Neuronal stem cell (in vitro differentiated cells): ENCODE measurements around the gene SPACDR.

Experiments
- DNase-seq: peaks from one replicate; pipeline ENCODE4 v3.0.0-alpha.2; 2013; ENCODE audit warnings: low spot score
- H2AFZ ChIP-seq: one replicate; pipeline ENCODE4 v1.6.1; 2013; ENCODE audit warnings: mild to moderate bottlenecking, low read length, inconsistent platforms
- H2AK5ac ChIP-seq: 2 replicates; pipeline ENCODE4 v1.6.1; 2013; ENCODE audit warnings: low read depth, mild to moderate bottlenecking, inconsistent platforms, low read length, moderate library complexity, mixed read lengths
- H2BK120ac ChIP-seq: 2 replicates; pipeline ENCODE4 v1.6.1; 2013; ENCODE audit warnings: low read depth, mild to moderate bottlenecking, inconsistent platforms, low read length, moderate library complexity, mixed read lengths
- H2BK12ac ChIP-seq: one replicate; pipeline ENCODE4 v1.6.1; 2013; ENCODE audit warnings: low read length, inconsistent platforms
- H2BK15ac ChIP-seq: 2 replicates; pipeline ENCODE4 v1.6.1; 2013; ENCODE audit warnings: mild to moderate bottlenecking, low read length, inconsistent platforms, mixed read lengths
- H2BK5ac ChIP-seq: one replicate; pipeline ENCODE4 v1.6.1; 2013; ENCODE audit warnings: inconsistent platforms, mild to moderate bottlenecking, low read length, moderate library complexity
- H3K14ac ChIP-seq: one replicate; pipeline ENCODE4 v1.6.1; 2013; ENCODE audit warnings: low read length, inconsistent platforms
- H3K18ac ChIP-seq: 2 replicates; pipeline ENCODE4 v1.6.1; 2013; ENCODE audit warnings: low read length, inconsistent platforms
- H3K23ac ChIP-seq: 2 replicates; pipeline ENCODE4 v1.6.1; 2013; ENCODE audit warnings: low read depth, mild to moderate bottlenecking, mixed read lengths, low read length, inconsistent platforms; ENCODE audit not compliant: poor library complexity
- H3K27ac ChIP-seq: replicated peaks from 3 replicates; pipeline ENCODE4 v1.5.1; 2013; ENCODE audit warnings: low read length, inconsistent platforms
- H3K27me3 ChIP-seq, 3 experiments: 2 replicates each; pipeline ENCODE4 v1.6.1; 2013; ENCODE audit warnings: low read length in 3 of 3, mild to moderate bottlenecking in 2 of 3, inconsistent platforms in 1 of 3, low read depth in 1 of 3, mixed read lengths in 1 of 3, moderate library complexity in 1 of 3; ENCODE audit not compliant: control insufficient read depth in 3 of 3, insufficient read depth in 3 of 3
- H3K36me3 ChIP-seq, 2 donors: replicated peaks in 1 of 2; 2 replicates each; pipeline ENCODE4 v1.6.1; 2013; ENCODE audit warnings: low read length in 2 of 2; ENCODE audit not compliant: control insufficient read depth in 2 of 2, insufficient read depth in 2 of 2
- H3K4ac ChIP-seq: 2 replicates; pipeline ENCODE4 v1.6.1; 2013; ENCODE audit warnings: inconsistent platforms, mild to moderate bottlenecking, low read length, moderate library complexity
- H3K4me1 ChIP-seq, 2 donors: 1 replicate in 1 of 2; 2 replicates in 1 of 2; pipeline ENCODE4 v1.6.1; 2013; ENCODE audit warnings: low read length in 2 of 2, low read depth in 1 of 2; ENCODE audit not compliant: control insufficient read depth in 2 of 2, insufficient read depth in 1 of 2
- H3K4me2 ChIP-seq: one replicate; pipeline ENCODE4 v1.6.1; 2013; ENCODE audit warnings: mild to moderate bottlenecking, low read length, inconsistent platforms; ENCODE audit not compliant: insufficient read depth, poor library complexity, severe bottlenecking
- H3K4me3 ChIP-seq, 2 donors: 2 replicates each; pipeline ENCODE4 v1.5.1; 2013; ENCODE audit warnings: low read length in 2 of 2, mild to moderate bottlenecking in 2 of 2, inconsistent platforms in 1 of 2, moderate library complexity in 1 of 2
- H3K79me1 ChIP-seq: one replicate; pipeline ENCODE4 v1.6.1; 2013; ENCODE audit warnings: low read depth, mild to moderate bottlenecking, inconsistent platforms, low read length, moderate library complexity
- H3K9ac ChIP-seq: one replicate; pipeline ENCODE4 v1.6.1; 2013; ENCODE audit warnings: mild to moderate bottlenecking, low read depth, low read length, inconsistent platforms; ENCODE audit not compliant: poor library complexity
- H3K9me3 ChIP-seq, 2 donors: replicated peaks in 1 of 2; 2 replicates each; pipeline versions ENCODE3 to v1.6.1; 2013; ENCODE audit warnings: low read length in 2 of 2, mild to moderate bottlenecking in 2 of 2, inconsistent platforms in 1 of 2, low read depth in 1 of 2, mixed read lengths in 1 of 2, moderate library complexity in 1 of 2; ENCODE audit not compliant: control insufficient read depth in 2 of 2, insufficient read depth in 1 of 2
- H4K8ac ChIP-seq: one replicate; pipeline ENCODE4 v1.6.1; 2013; ENCODE audit warnings: low read depth, mild to moderate bottlenecking, inconsistent platforms, low read length, moderate library complexity
- H4K91ac ChIP-seq: one replicate; pipeline ENCODE4 v1.6.1; 2013; ENCODE audit warnings: low read length, low read depth, mild to moderate bottlenecking, inconsistent platforms; ENCODE audit not compliant: poor library complexity
- WGBS, 2 donors: extraction: QIAGEN DNeasy Blood & Tissue Kit; methylation state at CpG; one replicate each; pipeline ENCODE4 v1.1.7; 2013; ENCODE audit warnings: missing lambda C conversion rate in 2 of 2, mixed read lengths in 1 of 2; ENCODE audit not compliant: insufficient read length in 2 of 2, insufficient replicate concordance in 1 of 2; ENCODE audit errors: extremely low coverage in 2 of 2; 5-methylcytosine and 5-hydroxymethylcytosine counted together

SPACDR gene

GRCh38 chr7:100423315-100423714 is 40.7 kb downstream of the SPACDR start:
- no peak overlapping the region for H2BK5ac ChIP-seq
- no peak for DNase-seq
- no peak overlapping the region for H2AFZ ChIP-seq
- H3K27me3 ChIP-seq = peaks cover 0 to 2% (median 0%) of the 10 kb centered on the region in 3 experiments
- H2BK12ac ChIP-seq = no peak overlapping the region
- no peaks in the 10 kb centered on the region for H3K36me3 ChIP-seq
- H3K27ac ChIP-seq = no peak overlapping the region
- H3K9ac ChIP-seq = no peak overlapping the region
- H3K4me2 ChIP-seq = no peak overlapping the region
- H3K4me3 ChIP-seq = no peak overlapping the region
- H3K23ac ChIP-seq = no peak overlapping the region
- no peak overlapping the region for H2BK120ac ChIP-seq
- WGBS, 2 donors = no CpG with 5 or more reads among the region's 6 CpGs
- H3K9me3 ChIP-seq = peaks cover 4% of the 10 kb centered on the region in 2 donors
- no peak overlapping the region for H3K18ac ChIP-seq
- no peak overlapping the region for H4K8ac ChIP-seq
- no peaks in the 10 kb centered on the region for H3K79me1 ChIP-seq
- H2AK5ac ChIP-seq = no peak overlapping the region
- H3K4me1 ChIP-seq = peaks cover 0 to 2% of the 10 kb centered on the region in 2 donors
- H3K14ac ChIP-seq = no peak overlapping the region
- no peak overlapping the region for H4K91ac ChIP-seq
- H2BK15ac ChIP-seq = no peak overlapping the region
- no peak overlapping the region for H3K4ac ChIP-seq

GRCh38 chr7:100419660-100420226 is 44.3 kb downstream of the SPACDR start:
- Histone ChIP-seq H3K23ac (no peak overlapping the region), H3K4ac (no peak overlapping the region), H3K4me1 (no peaks in the 10 kb centered on the region), H3K36me3 (no peaks in the 10 kb centered on the region), H3K27me3 (no peaks in the 10 kb centered on the region), H2AFZ (peak overlapping the region; percentile 41), H4K91ac (no peak overlapping the region), H2BK15ac (no peak overlapping the region), H3K4me3 (no peak overlapping the region), H3K79me1 (no peaks in the 10 kb centered on the region), H2BK5ac (no peak overlapping the region), H4K8ac (no peak overlapping the region), H3K27ac (no peak overlapping the region), H3K9me3 (no peaks in the 10 kb centered on the region), H2BK12ac (no peak overlapping the region), H3K18ac (no peak overlapping the region), H3K9ac (no peak overlapping the region), H3K14ac (no peak overlapping the region), H2AK5ac (no peak overlapping the region), H3K4me2 (no peak overlapping the region), H2BK120ac (no peak overlapping the region)
- no peak for DNase-seq
- no CpG with 5 or more reads among the region's 1 CpG for WGBS, 2 donors

DNA sequence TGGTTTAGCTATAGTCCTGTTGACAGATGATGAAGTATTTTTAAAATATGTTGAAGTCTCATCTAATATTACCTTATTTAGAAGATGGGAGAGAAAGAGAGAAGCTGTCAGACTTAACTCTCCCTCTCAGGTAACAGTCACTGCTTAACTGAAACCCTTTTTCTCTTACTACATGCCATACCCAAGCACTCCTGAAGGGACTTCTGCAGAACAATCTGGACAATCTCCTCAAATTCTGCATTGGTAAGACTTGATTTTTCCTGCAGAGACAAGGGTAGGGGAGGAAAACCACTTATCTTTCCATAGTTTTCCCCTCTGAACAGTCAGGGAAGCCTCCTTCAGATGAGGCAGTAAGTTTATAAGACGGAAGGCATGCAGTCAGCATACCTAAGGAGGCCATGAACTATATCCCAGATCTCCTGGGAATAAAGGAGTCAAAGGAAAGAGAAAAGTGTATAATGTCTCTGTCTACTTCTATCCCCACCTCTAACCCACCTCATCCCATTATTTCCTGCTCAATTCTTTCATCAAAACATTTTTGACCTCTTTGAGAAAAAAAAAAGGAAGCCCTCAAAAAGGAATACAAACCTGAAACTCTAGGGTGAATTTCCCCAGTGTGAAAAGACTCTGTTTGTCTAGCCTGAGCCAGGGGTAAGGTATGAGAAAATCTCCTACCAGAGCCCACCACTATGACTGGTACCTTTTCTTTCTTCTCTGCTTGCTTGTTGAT is 45.0 kb downstream of the SPACDR start:
- no peak overlapping the region for H4K8ac ChIP-seq
- no peaks in the 10 kb centered on the region for H3K36me3 ChIP-seq
- DNase-seq = no peak
- no peak overlapping the region for H3K9ac ChIP-seq
- H2BK120ac ChIP-seq = no peak overlapping the region
- no CpG with 5 or more reads among the region's 1 CpG for WGBS, 2 donors
- no peak overlapping the region for H2BK15ac ChIP-seq
- no peak overlapping the region for H3K27ac ChIP-seq
- peak overlapping the region; percentile 41 for H2AFZ ChIP-seq
- H3K4me2 ChIP-seq = no peak overlapping the region
- H3K4me3 ChIP-seq = no peak overlapping the region
- H2BK12ac ChIP-seq = no peak overlapping the region
- H2BK5ac ChIP-seq = no peak overlapping the region
- H2AK5ac ChIP-seq = no peak overlapping the region
- H3K79me1 ChIP-seq = no peaks in the 10 kb centered on the region
- H3K23ac ChIP-seq = no peak overlapping the region
- H3K27me3 ChIP-seq = no peaks in the 10 kb centered on the region
- H3K9me3 ChIP-seq = no peaks in the 10 kb centered on the region
- no peak overlapping the region for H3K14ac ChIP-seq
- no peak overlapping the region for H3K4ac ChIP-seq
- H4K91ac ChIP-seq = no peak overlapping the region
- no peaks in the 10 kb centered on the region for H3K4me1 ChIP-seq
- H3K18ac ChIP-seq = no peak overlapping the region

- H4K91ac ChIP-seq = no peak overlapping the region
- no peaks in the 10 kb centered on the region for H3K36me3 ChIP-seq
- no peak overlapping the region for H2BK5ac ChIP-seq
- DNase-seq = no peak
- H3K4ac ChIP-seq = no peak overlapping the region
- H3K9me3 ChIP-seq = no peaks in the 10 kb centered on the region
- H2BK15ac ChIP-seq = no peak overlapping the region
- no peaks in the 10 kb centered on the region for H3K79me1 ChIP-seq
- H3K18ac ChIP-seq = no peak overlapping the region
- H3K27ac ChIP-seq = no peak overlapping the region
- WGBS, 2 donors = no CpG with 5 or more reads among the region's 5 CpGs
- peaks cover 0 to 1% (median 0%) of the 10 kb centered on the region in 3 experiments for H3K27me3 ChIP-seq
- no peak overlapping the region for H2BK12ac ChIP-seq
- H3K4me2 ChIP-seq = no peak overlapping the region
- H3K4me1 ChIP-seq = peaks cover 0 to 4% of the 10 kb centered on the region in 2 donors
- no peak overlapping the region for H3K4me3 ChIP-seq
- H2AK5ac ChIP-seq = no peak overlapping the region
- no peak overlapping the region for H2AFZ ChIP-seq
- H3K23ac ChIP-seq = no peak overlapping the region
- H3K9ac ChIP-seq = no peak overlapping the region
- H3K14ac ChIP-seq = no peak overlapping the region
- H2BK120ac ChIP-seq = no peak overlapping the region
- no peak overlapping the region for H4K8ac ChIP-seq
Observed at GRCh38 chr7:100415448-100415847, 48.6 kb downstream of the SPACDR start.
